ENCODE measurements around the gene PRDM9. TPM values are rescaled to one million over a fixed set of nuclear protein-coding genes. Genes with fewer than 3 reads are reported as not detected.

PRDM9 gene
- total and polyA plus RNA-seq, 2 donors from 2014 or later: not detected

DNA sequence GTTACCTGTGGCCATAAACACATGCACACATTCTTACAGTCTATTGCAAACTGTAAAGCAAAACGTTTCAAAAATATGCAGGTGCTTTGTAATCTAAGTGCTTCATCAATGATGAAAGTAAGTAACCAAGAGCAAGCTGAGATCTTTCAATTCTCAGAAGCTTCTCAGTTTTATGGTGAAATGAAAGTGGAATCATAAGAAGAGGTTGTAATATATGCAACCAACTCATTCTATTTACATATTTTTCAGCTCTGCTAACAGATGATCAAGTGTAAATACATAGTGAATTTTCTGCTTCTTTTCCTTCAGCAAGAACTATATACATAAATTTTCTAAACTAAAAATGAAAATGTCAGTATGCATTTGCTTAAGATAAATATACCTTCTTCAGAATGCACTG lies 33.1 kb upstream of the PRDM9 start:
- Histone ChIP-seq H3K4me3 (ENCODE audit: low read length in 3 of 3) (no peak overlapping the region), H3K27me3 (ENCODE audit: control insufficient read depth, insufficient read depth, low read length) (no peaks in the 10 kb centered on the region), H3K9me3 (ENCODE audit: control insufficient read depth in 2 of 3, insufficient read depth in 1 of 3, low read length in 3 of 3) (no peaks in the 10 kb centered on the region), H3K4me1 (ENCODE audit: control insufficient read depth in 2 of 3, insufficient read depth in 2 of 3, low read depth in 1 of 3, low read length in 3 of 3) (no peaks in the 10 kb centered on the region), H3K36me3 (ENCODE audit: control insufficient read depth in 2 of 3, insufficient read depth in 3 of 3, low read length in 3 of 3) (no peaks in the 10 kb centered on the region), H3K9ac (ENCODE audit: low read length in 3 of 3) (no peak overlapping the region), H3K27ac (ENCODE audit: low read depth in 2 of 2, low read length in 2 of 2) (no peak overlapping the region)
- intact Hi-C loops (cut with DNase I): no loop called here
- DNase-seq (no peak), FAIRE-seq (no peak)
- no peak for TF ChIP-seq CTCF (IDR thresholded peaks at IDR 0.05; ENCODE audit: borderline replicate concordance, extremely low read depth, insufficient read depth)

GRCh38 chr5:23476580-23476979 lies 30.8 kb upstream of the PRDM9 start:
- no peak overlapping the region for H3K27ac ChIP-seq (ENCODE audit: low read depth in 2 of 2, low read length in 2 of 2)
- no peak for DNase-seq

DNA sequence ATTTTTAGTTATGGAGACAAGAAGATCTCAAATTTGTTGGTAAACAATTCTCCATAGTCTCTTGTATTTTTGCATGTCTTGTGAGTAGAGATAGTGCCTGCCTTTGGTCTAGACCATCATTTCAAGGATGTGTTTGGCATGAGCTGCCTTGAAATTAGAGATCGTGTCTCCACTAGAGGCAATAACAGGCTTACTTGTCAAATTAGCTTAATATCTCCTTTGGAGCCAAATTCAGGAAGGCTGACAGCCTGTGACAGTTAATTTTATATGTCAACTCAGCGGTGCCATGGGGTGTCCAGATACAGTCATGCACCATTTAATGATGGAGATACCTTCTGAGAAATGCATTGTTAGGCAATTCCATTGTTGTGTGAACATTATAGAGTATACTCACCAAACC lies 24.8 kb upstream of the PRDM9 start:
- intact Hi-C loops (cut with DNase I): no loop called here
- H3K36me3 ChIP-seq (ENCODE audit: control insufficient read depth in 2 of 3, insufficient read depth in 3 of 3, low read length in 3 of 3): no peaks in the 10 kb centered on the region
- no peak overlapping the region for H3K4me3 ChIP-seq (ENCODE audit: low read length in 3 of 3)
- FAIRE-seq: no peak
- no peak for DNase-seq
- no peaks in the 10 kb centered on the region for H3K4me1 ChIP-seq (ENCODE audit: control insufficient read depth in 2 of 3, insufficient read depth in 2 of 3, low read depth in 1 of 3, low read length in 3 of 3)
- H3K9me3 ChIP-seq (ENCODE audit: control insufficient read depth in 2 of 3, insufficient read depth in 1 of 3, low read length in 3 of 3): no peaks in the 10 kb centered on the region
- no peaks in the 10 kb centered on the region for H3K27me3 ChIP-seq (ENCODE audit: control insufficient read depth, insufficient read depth, low read length)
- no peak overlapping the region for H3K9ac ChIP-seq (ENCODE audit: low read length in 3 of 3)
- TF ChIP-seq CTCF (IDR thresholded peaks at IDR 0.05; ENCODE audit: borderline replicate concordance, extremely low read depth, insufficient read depth): no peak
- no peak overlapping the region for H3K27ac ChIP-seq (ENCODE audit: low read depth in 2 of 2, low read length in 2 of 2)

More at GRCh38 chr5:23476580-23476979, 30.8 kb upstream of the PRDM9 start:
- no peaks in the 10 kb centered on the region for H3K4me1 ChIP-seq (ENCODE audit: control insufficient read depth in 2 of 3, insufficient read depth in 2 of 3, low read depth in 1 of 3, low read length in 3 of 3)
- H3K27me3 ChIP-seq (ENCODE audit: control insufficient read depth, insufficient read depth, low read length): no peaks in the 10 kb centered on the region
- FAIRE-seq: peak; percentile 33
- H3K36me3 ChIP-seq (ENCODE audit: control insufficient read depth in 2 of 3, insufficient read depth in 3 of 3, low read length in 3 of 3): no peaks in the 10 kb centered on the region
- H3K9ac ChIP-seq (ENCODE audit: low read length in 3 of 3): no peak overlapping the region
- no peaks in the 10 kb centered on the region for H3K9me3 ChIP-seq (ENCODE audit: control insufficient read depth in 2 of 3, insufficient read depth in 1 of 3, low read length in 3 of 3)
- intact Hi-C loops (cut with DNase I): no loop called here
- H3K4me3 ChIP-seq (ENCODE audit: low read length in 3 of 3): no peak overlapping the region
- no peak for TF ChIP-seq CTCF (IDR thresholded peaks at IDR 0.05; ENCODE audit: borderline replicate concordance, extremely low read depth, insufficient read depth)

- FAIRE-seq (no peak), DNase-seq (no peak)
- no peaks in the 10 kb centered on the region for H3K4me1 ChIP-seq (ENCODE audit: control insufficient read depth in 2 of 3, insufficient read depth in 2 of 3, low read depth in 1 of 3, low read length in 3 of 3)
- H3K9me3 ChIP-seq (ENCODE audit: control insufficient read depth in 2 of 3, insufficient read depth in 1 of 3, low read length in 3 of 3): no peaks in the 10 kb centered on the region
- H3K27ac ChIP-seq (ENCODE audit: low read depth in 2 of 2, low read length in 2 of 2): no peak overlapping the region
- no peak for TF ChIP-seq CTCF (IDR thresholded peaks at IDR 0.05; ENCODE audit: borderline replicate concordance, extremely low read depth, insufficient read depth)
- H3K9ac ChIP-seq (ENCODE audit: low read length in 3 of 3): no peak overlapping the region
- H3K36me3 ChIP-seq (ENCODE audit: control insufficient read depth in 2 of 3, insufficient read depth in 3 of 3, low read length in 3 of 3): no peaks in the 10 kb centered on the region
- no peak overlapping the region for H3K4me3 ChIP-seq (ENCODE audit: low read length in 3 of 3)
- no peaks in the 10 kb centered on the region for H3K27me3 ChIP-seq (ENCODE audit: control insufficient read depth, insufficient read depth, low read length)
- intact Hi-C loops (cut with DNase I): no loop called here
Measured at GRCh38 chr5:23483090-23483489, 24.3 kb upstream of the PRDM9 start.

Data from kidney (tissue), 14 donors.